Ascending aorta (tissue), 2 donors: ENCODE measurements around the gene NOM1. TPM values are rescaled to one million over a fixed set of nuclear protein-coding genes. Genes with fewer than 3 reads are reported as not detected.

Experiments
- DNase-seq, 2 donors: peaks; one replicate each; pipeline ENCODE4 v3.0.0-alpha.2; 2019; ENCODE audit warnings: low spot score in 2 of 2
- H3K27ac ChIP-seq, 2 donors: fragments of 200-600 bp; sonication (generic); one replicate each; pipeline ENCODE4 v1.5.1; 2016 to 2017; ENCODE audit warnings: mild to moderate bottlenecking in 1 of 2
- H3K27me3 ChIP-seq: fragments of 200-600 bp; sonication (generic); one replicate; pipeline ENCODE4 v1.5.1; 2017
- H3K36me3 ChIP-seq, 2 donors: fragments of 200-600 bp; sonication (generic); one replicate each; pipeline ENCODE4 v1.5.1; 2016
- H3K4me1 ChIP-seq, 2 donors: fragments of 200-600 bp; sonication (generic); one replicate each; pipeline ENCODE4 v1.5.1; 2016 to 2017; ENCODE audit warnings: mild to moderate bottlenecking in 1 of 2
- H3K4me3 ChIP-seq, 2 donors: fragments of 200-600 bp; sonication (generic); one replicate each; pipeline ENCODE4 v1.5.1; 2016 to 2017; ENCODE audit warnings: mild to moderate bottlenecking in 1 of 2
- H3K9me3 ChIP-seq, 2 donors: fragments of 200-600 bp; sonication (generic); one replicate each; pipeline ENCODE4 v1.5.1; 2016
- CTCF ChIP-seq, 3 experiments: fragments of 200-600 bp in 2 of 3; fragments of 450-650 bp in 1 of 3; sonication (generic) in 2 of 3; IDR thresholded peaks; one replicate each; pipeline ENCODE4 v1.5.1; 2016 to 2019; ENCODE audit warnings: antibody characterized with exemption in 3 of 3, mild to moderate bottlenecking in 1 of 3, moderate library complexity in 1 of 3
- intact Hi-C: fragments of 100-400 bp; cut with DNase I; formaldehyde crosslinking; loops from one replicate; pipeline ENCODE4 v1.15.1; 2023
- total RNA-seq: library from RNA; depleted of rRNA; stranded (reverse); fragments of >200 nt; gene quantifications from one replicate; pipeline ENCODE4 v1.1.0, GENCODE V29; 2016

Gene NOM1
- total RNA-seq, 1 donor from 2014 or later = 16.1 TPM

GRCh38 chr7:157020514-157021070, 71.1 kb downstream of the NOM1 start:
- intact Hi-C loops = no loop called here
- no peak for DNase-seq

GRCh38 chr7:157021071-157021870, 71.8 kb downstream of the NOM1 start:
- H3K9me3 ChIP-seq = no peaks in the 10 kb centered on the region
- H3K4me3 ChIP-seq = peak overlapping the region; percentile 25 to 33
- peaks cover 24% of the 10 kb centered on the region for H3K27me3 ChIP-seq
- TF ChIP-seq CTCF (IDR thresholded peaks at IDR 0.05) = no peak
- no peak for DNase-seq
- intact Hi-C loops = no loop called here
- no peak overlapping the region for H3K27ac ChIP-seq
- H3K4me1 ChIP-seq = peaks cover 0 to 5% of the 10 kb centered on the region in 2 donors
- H3K36me3 ChIP-seq = no peaks in the 10 kb centered on the region

More at GRCh38 chr7:157020514-157021070, 71.1 kb downstream of the NOM1 start:
- Histone ChIP-seq H3K36me3 (no peaks in the 10 kb centered on the region), H3K27ac (no peak overlapping the region), H3K9me3 (no peaks in the 10 kb centered on the region), H3K4me3 (peak overlapping the region in 1 of 2 donors; percentile 33), H3K4me1 (peaks cover 0 to 5% of the 10 kb centered on the region in 2 donors), H3K27me3 (peaks cover 24% of the 10 kb centered on the region)
- TF ChIP-seq CTCF (IDR thresholded peaks at IDR 0.05) = no peak

- Histone ChIP-seq H3K27me3 (peaks cover 24% of the 10 kb centered on the region), H3K9me3 (no peaks in the 10 kb centered on the region), H3K36me3 (no peaks in the 10 kb centered on the region), H3K4me1 (peaks cover 0 to 5% of the 10 kb centered on the region in 2 donors), H3K27ac (no peak overlapping the region), H3K4me3 (peak overlapping the region; percentile 25 to 33)
- intact Hi-C loops = no loop called here
- TF ChIP-seq CTCF (IDR thresholded peaks at IDR 0.05) = no peak
- DNase-seq = no peak
Observed at GRCh38 chr7:157021871-157022680, 72.6 kb downstream of the NOM1 start.

Other genes starting within 250 kb of the NOM1 start
- 14.8 TPM for gene LMBR1, start 56.5 kb upstream of the NOM1 start, total RNA-seq
- gene MNX1, start 61.0 kb downstream of the NOM1 start, total RNA-seq = not detected
- gene UBE3C, start 189.2 kb downstream of the NOM1 start, total RNA-seq = 31.7 TPM